ENCODE results near the gene CLIC1. TPM values are rescaled to one million over a fixed set of nuclear protein-coding genes. Genes with fewer than 3 reads are reported as not detected.

The CLIC1 gene
- total RNA-seq, 1 donor from 2014 or later = 234 TPM

DNA sequence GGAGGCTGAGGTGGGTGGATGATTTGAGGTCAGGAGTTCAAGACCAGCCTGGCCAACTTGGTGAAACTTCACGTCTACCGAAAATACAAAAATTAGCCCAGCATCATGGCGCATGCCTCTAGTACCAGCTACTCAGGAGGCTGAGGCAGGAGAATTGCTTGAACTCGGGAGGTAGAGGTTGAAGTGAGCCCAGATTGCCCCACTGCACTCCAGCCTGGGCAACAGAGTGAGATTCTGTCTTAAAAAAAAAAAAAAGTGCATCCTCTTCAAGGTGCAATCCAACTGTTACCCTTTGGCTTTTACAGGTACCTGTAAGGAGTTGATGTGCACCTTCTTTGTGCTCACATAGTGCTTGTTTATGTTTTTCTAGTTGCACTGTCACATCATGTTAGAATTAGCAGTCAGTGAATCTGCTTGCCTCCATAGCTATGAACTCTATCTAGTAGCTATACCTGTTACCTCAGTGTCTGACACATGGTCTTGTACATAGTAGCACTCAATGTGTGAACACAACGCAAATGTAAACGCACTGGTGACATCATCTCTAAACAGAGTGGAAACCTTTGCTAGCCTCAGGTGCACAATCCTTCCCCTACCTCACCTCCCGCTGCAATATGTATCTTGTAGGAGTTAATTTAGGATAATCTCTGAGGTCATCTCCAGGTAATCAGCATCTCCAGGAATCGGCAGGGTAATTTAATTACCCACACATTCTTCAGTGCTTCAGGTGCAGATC is 13.1 kb upstream of the CLIC1 start:
- H3F3A ChIP-seq (ENCODE audit: low read depth) = peaks cover 14% of the 10 kb centered on the region
- H3K4me3 ChIP-seq = no peak overlapping the region
- no peak for DNase-seq (ENCODE audit: low spot score)
- TF ChIP-seq EZH2phosphoT487 (IDR thresholded peaks at IDR 0.05) (no peak), EZH2 (IDR thresholded peaks at IDR 0.05) (no peak)
- TF ChIP-seq, protein P1, sequence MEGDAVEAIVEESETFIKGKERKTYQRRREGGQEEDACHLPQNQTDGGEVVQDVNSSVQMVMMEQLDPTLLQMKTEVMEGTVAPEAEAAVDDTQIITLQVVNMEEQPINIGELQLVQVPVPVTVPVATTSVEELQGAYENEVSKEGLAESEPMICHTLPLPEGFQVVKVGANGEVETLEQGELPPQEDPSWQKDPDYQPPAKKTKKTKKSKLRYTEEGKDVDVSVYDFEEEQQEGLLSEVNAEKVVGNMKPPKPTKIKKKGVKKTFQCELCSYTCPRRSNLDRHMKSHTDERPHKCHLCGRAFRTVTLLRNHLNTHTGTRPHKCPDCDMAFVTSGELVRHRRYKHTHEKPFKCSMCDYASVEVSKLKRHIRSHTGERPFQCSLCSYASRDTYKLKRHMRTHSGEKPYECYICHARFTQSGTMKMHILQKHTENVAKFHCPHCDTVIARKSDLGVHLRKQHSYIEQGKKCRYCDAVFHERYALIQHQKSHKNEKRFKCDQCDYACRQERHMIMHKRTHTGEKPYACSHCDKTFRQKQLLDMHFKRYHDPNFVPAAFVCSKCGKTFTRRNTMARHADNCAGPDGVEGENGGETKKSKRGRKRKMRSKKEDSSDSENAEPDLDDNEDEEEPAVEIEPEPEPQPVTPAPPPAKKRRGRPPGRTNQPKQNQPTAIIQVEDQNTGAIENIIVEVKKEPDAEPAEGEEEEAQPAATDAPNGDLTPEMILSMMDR (IDR thresholded peaks at IDR 0.05) = no peak
- Mint-ChIP-seq H3K27me3 (ENCODE audit: insufficient read depth, low read depth) (peaks cover 6% of the 10 kb centered on the region), H3K27ac (peak overlapping the region; percentile 26), H3K9me3 (no peaks in the 10 kb centered on the region), H3K4me3 (no peak overlapping the region), H3K36me3 (peaks cover 20% of the 10 kb centered on the region), H3K4me1 (peaks cover 12% of the 10 kb centered on the region)
- H3K27ac ChIP-seq = no peak overlapping the region
- H4K20me1 ChIP-seq (ENCODE audit: low read depth) = no peaks in the 10 kb centered on the region
- no peaks in the 10 kb centered on the region for H3K36me3 ChIP-seq
- H2AFZ ChIP-seq (replicated peaks) = no peak overlapping the region
- H3K79me2 ChIP-seq (ENCODE audit: low read depth) = no peaks in the 10 kb centered on the region
- no peaks in the 10 kb centered on the region for H3K27me3 ChIP-seq
- no peak overlapping the region for H3K4me2 ChIP-seq
- H3K4me1 ChIP-seq = peaks cover 10% of the 10 kb centered on the region
- H3K9ac ChIP-seq = no peak overlapping the region
- no peaks in the 10 kb centered on the region for H3K9me3 ChIP-seq (ENCODE audit: low read depth)

DNA sequence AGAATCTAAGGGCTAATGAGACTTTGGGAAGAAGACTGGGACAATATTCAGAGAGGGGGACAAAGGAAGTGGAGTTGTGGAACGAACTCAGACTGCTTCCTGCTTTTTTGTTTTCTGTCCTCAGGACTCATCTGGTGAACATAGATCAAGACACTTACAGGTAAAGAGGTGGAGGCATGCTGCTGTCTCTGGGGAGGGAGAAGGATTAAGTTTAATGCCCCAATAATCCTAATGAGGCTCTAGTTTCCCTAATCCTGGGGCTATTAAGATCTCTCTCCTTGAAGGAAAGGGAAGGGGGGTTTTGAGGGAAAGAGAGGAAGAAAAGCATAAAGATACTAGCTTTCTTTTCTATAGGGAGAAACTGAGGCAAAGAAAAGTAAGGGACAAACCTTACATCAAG is 8.1 kb upstream of the CLIC1 start:
- Mint-ChIP-seq H3K4me3 (peak overlapping the region; percentile 8), H3K36me3 (peaks cover 36% of the 10 kb centered on the region), H3K27me3 (ENCODE audit: insufficient read depth, low read depth) (peaks cover 11% of the 10 kb centered on the region), H3K27ac (peak overlapping the region; percentile 47), H3K4me1 (peaks cover 46% of the 10 kb centered on the region), H3K9me3 (no peaks in the 10 kb centered on the region)
- H3F3A ChIP-seq (ENCODE audit: low read depth) = peaks cover 34% of the 10 kb centered on the region
- H3K9me3 ChIP-seq (ENCODE audit: low read depth) = no peaks in the 10 kb centered on the region
- DNase-seq (ENCODE audit: low spot score) = no peak
- TF ChIP-seq EZH2phosphoT487 (IDR thresholded peaks at IDR 0.05) (no peak), EZH2 (IDR thresholded peaks at IDR 0.05) (no peak)
- TF ChIP-seq, protein P1 (IDR thresholded peaks at IDR 0.05) = no peak
- no peaks in the 10 kb centered on the region for H4K20me1 ChIP-seq (ENCODE audit: low read depth)
- no peak overlapping the region for H2AFZ ChIP-seq (replicated peaks)
- no peaks in the 10 kb centered on the region for H3K36me3 ChIP-seq
- H3K27me3 ChIP-seq = no peaks in the 10 kb centered on the region
- H3K4me3 ChIP-seq = no peak overlapping the region
- H3K27ac ChIP-seq = peak overlapping the region; percentile 33
- H3K9ac ChIP-seq = no peak overlapping the region
- peak overlapping the region; percentile 32 for H3K4me2 ChIP-seq
- H3K4me1 ChIP-seq = peaks cover 32% of the 10 kb centered on the region
- H3K79me2 ChIP-seq (ENCODE audit: low read depth) = peaks cover 11% of the 10 kb centered on the region

DNA sequence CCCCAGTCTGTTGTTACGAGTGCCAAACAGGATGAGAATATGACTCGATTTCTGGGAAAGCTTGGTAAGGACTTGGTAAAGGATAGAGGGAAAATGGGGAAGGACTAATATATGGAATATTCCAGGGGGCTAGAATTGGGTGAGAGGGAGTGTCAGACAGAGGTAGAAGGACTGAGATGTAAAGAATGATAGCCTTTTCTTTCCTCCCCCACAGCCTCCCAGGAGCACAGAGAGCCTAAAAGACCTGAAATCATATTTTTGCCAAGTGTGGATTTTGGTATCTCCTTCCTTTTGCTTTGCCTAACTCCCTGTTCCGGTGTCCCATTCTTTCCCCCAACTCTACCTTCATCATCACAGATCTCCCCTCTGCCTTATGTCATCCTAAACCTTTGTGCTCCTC is 6.6 kb upstream of the CLIC1 start:
- Mint-ChIP-seq H3K27ac (peak overlapping the region; percentile 42), H3K4me1 (peaks cover 62% of the 10 kb centered on the region), H3K36me3 (peaks cover 33% of the 10 kb centered on the region), H3K9me3 (no peaks in the 10 kb centered on the region), H3K27me3 (ENCODE audit: insufficient read depth, low read depth) (peaks cover 11% of the 10 kb centered on the region), H3K4me3 (no peak overlapping the region)
- Histone ChIP-seq H3K27ac (no peak overlapping the region), H3F3A (ENCODE audit: low read depth) (peaks cover 43% of the 10 kb centered on the region), H3K9me3 (ENCODE audit: low read depth) (no peaks in the 10 kb centered on the region), H2AFZ (replicated peaks) (no peak overlapping the region), H3K4me3 (no peak overlapping the region), H4K20me1 (ENCODE audit: low read depth) (no peaks in the 10 kb centered on the region), H3K79me2 (ENCODE audit: low read depth) (peaks cover 11% of the 10 kb centered on the region), H3K27me3 (no peaks in the 10 kb centered on the region), H3K4me1 (peaks cover 47% of the 10 kb centered on the region), H3K36me3 (no peaks in the 10 kb centered on the region), H3K9ac (no peak overlapping the region), H3K4me2 (no peak overlapping the region)
- TF ChIP-seq EZH2phosphoT487 (IDR thresholded peaks at IDR 0.05) (no peak), EZH2 (IDR thresholded peaks at IDR 0.05) (no peak)
- TF ChIP-seq, protein P1 (IDR thresholded peaks at IDR 0.05) = no peak
- DNase-seq (ENCODE audit: low spot score) = no peak

Measured in neural progenitor cell (in vitro differentiated cells).